Measurements from ENCODE around the gene CRELD1. TPM values are rescaled to one million over a fixed set of nuclear protein-coding genes. Genes with fewer than 3 reads are reported as not detected.

CRELD1 gene
- total and polyA plus RNA-seq, 2 of the 13 experiments (the other 11 are each of a cell fraction or from before 2014, with no cell fraction given) = 27.1 to 61.9 TPM

GRCh38 chr3:9932843-9933560 is 632 bp upstream of the CRELD1 start (continued):
- TF ChIP-seq USF2 (IDR thresholded peaks at IDR 0.05; ENCODE audit: low read depth, low read length) = no peak
- TF ChIP-seq USF2 (CRISPR knock-in tag; IDR thresholded peaks at IDR 0.05; ENCODE audit: borderline replicate concordance) = no peak
- no peak for TF ChIP-seq PRMT3 (CRISPR knock-in tag; IDR thresholded peaks at IDR 0.05; ENCODE audit: borderline replicate concordance, low read depth)
- peak; percentile 88 for TF ChIP-seq ZNF572 (CRISPR knock-in tag; IDR thresholded peaks at IDR 0.05)
- no peak for TF ChIP-seq MBNL3 (CRISPR knock-in tag; conservative IDR thresholded peaks at IDR 0.05)
- TF ChIP-seq ZSCAN9 (CRISPR knock-in tag; IDR thresholded peaks at IDR 0.05; ENCODE audit: borderline replicate concordance) = no peak; the same call in 1 of the 2 replicates
- TF ChIP-seq MZF1 (CRISPR knock-in tag; IDR thresholded peaks at IDR 0.05; ENCODE audit: borderline replicate concordance) = 0 out of 2 replicates have a peak, but pooled peaks have one; percentile 12
- TF ChIP-seq BRD4 (CRISPR knock-in tag; IDR thresholded peaks at IDR 0.05) = peak; percentile 36; the same call in 1 of the 2 replicates
- no peak for TF ChIP-seq HNRNPUL1 (IDR thresholded peaks at IDR 0.05; ENCODE audit: low read depth, low read length)
- peak; percentile 81 for TF ChIP-seq ZNF777 (CRISPR knock-in tag; IDR thresholded peaks at IDR 0.05)
- no peak for TF ChIP-seq SRSF9 (IDR thresholded peaks at IDR 0.05; ENCODE audit: borderline replicate concordance, insufficient read depth, low read depth, low read length, poor library complexity, severe bottlenecking)
- TF ChIP-seq, protein P1, sequence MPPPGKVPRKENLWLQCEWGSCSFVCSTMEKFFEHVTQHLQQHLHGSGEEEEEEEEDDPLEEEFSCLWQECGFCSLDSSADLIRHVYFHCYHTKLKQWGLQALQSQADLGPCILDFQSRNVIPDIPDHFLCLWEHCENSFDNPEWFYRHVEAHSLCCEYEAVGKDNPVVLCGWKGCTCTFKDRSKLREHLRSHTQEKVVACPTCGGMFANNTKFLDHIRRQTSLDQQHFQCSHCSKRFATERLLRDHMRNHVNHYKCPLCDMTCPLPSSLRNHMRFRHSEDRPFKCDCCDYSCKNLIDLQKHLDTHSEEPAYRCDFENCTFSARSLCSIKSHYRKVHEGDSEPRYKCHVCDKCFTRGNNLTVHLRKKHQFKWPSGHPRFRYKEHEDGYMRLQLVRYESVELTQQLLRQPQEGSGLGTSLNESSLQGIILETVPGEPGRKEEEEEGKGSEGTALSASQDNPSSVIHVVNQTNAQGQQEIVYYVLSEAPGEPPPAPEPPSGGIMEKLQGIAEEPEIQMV (CRISPR knock-in tag; IDR thresholded peaks at IDR 0.05; ENCODE audit: low read depth) = no peak; the same call in none of the 2 replicates
- no peak for TF ChIP-seq ZNF616 (CRISPR knock-in tag; IDR thresholded peaks at IDR 0.05; ENCODE audit: low read depth)
- no peak for TF ChIP-seq ZBTB25 (CRISPR knock-in tag; IDR thresholded peaks at IDR 0.05)
- TF ChIP-seq ZNF17 (CRISPR knock-in tag; IDR thresholded peaks at IDR 0.05) = no peak
- TF ChIP-seq, protein P2, sequence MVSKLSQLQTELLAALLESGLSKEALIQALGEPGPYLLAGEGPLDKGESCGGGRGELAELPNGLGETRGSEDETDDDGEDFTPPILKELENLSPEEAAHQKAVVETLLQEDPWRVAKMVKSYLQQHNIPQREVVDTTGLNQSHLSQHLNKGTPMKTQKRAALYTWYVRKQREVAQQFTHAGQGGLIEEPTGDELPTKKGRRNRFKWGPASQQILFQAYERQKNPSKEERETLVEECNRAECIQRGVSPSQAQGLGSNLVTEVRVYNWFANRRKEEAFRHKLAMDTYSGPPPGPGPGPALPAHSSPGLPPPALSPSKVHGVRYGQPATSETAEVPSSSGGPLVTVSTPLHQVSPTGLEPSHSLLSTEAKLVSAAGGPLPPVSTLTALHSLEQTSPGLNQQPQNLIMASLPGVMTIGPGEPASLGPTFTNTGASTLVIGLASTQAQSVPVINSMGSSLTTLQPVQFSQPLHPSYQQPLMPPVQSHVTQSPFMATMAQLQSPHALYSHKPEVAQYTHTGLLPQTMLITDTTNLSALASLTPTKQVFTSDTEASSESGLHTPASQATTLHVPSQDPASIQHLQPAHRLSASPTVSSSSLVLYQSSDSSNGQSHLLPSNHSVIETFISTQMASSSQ (IDR thresholded peaks at IDR 0.05; ENCODE audit: low read depth) = no peak
- TF ChIP-seq, protein P2 (CRISPR knock-in tag; IDR thresholded peaks at IDR 0.05; ENCODE audit: borderline replicate concordance) = no peak; the same call in none of the 2 replicates
- TF ChIP-seq ZNF770 (CRISPR knock-in tag; IDR thresholded peaks at IDR 0.05) = peak; percentile 13; the same call in 1 of the 2 replicates
